Retinal pigment epithelial cell (primary cell): ENCODE results near the gene GNG2.

Experiments used
- DNase-seq: peaks from one replicate; pipeline ENCODE4 v3.0.0-alpha.2; 2010; ENCODE audit warnings: low read depth
- H3K4me3 ChIP-seq: 2 replicates; pipeline ENCODE4 v1.5.1; 2011; ENCODE audit warnings: mild to moderate bottlenecking, low read length, control low read depth, moderate library complexity
- TF ChIP-seq, protein P1 (sequence below): conservative IDR thresholded peaks from 2 replicates; pipeline ENCODE4 v1.5.1; 2011; ENCODE audit warnings: low read depth, low read length, control low read depth, inconsistent platforms

The GNG2 gene

DNA sequence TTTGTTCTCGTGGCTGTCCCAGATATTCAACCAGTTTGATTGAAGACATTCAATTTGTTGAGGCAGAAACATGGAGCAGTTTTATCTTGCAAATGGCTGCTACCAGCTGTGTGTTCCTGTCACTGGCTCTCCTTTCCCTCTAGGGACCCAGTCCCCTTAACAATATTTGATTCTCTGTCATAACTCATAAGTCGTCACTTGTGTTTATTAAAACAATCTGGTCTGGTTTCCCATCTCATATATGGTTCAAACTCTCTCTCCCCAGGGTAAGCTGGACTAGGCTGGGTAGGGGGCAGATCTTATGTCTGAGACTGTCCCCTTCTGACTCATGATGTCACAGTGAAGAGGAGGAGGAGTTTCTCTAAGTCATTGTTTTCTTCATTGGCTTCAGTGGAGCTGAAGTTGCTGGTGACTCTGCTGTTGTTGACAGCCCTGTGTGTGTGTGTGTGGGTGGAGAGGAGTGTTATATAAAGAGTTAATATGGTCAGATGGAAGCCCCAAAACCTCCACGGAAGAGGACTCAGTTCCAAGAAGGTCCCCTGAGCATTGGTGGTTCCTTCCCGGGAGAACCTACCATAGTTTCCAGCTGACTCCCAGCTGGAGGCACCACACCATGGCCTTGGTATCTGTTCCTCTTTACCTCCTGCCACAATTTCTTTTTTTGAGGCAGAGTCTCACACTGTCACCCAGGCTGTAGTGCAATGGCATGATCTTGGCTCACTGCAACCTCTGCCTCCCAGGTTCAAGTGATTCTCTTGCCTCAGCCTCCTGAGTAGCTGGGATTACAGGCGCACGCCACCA lies 16.1 kb upstream of the GNG2 start:
- H3K4me3 ChIP-seq, result no peak overlapping the region
- no peak for DNase-seq
- TF ChIP-seq, protein P1, sequence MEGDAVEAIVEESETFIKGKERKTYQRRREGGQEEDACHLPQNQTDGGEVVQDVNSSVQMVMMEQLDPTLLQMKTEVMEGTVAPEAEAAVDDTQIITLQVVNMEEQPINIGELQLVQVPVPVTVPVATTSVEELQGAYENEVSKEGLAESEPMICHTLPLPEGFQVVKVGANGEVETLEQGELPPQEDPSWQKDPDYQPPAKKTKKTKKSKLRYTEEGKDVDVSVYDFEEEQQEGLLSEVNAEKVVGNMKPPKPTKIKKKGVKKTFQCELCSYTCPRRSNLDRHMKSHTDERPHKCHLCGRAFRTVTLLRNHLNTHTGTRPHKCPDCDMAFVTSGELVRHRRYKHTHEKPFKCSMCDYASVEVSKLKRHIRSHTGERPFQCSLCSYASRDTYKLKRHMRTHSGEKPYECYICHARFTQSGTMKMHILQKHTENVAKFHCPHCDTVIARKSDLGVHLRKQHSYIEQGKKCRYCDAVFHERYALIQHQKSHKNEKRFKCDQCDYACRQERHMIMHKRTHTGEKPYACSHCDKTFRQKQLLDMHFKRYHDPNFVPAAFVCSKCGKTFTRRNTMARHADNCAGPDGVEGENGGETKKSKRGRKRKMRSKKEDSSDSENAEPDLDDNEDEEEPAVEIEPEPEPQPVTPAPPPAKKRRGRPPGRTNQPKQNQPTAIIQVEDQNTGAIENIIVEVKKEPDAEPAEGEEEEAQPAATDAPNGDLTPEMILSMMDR, result no peak

DNA sequence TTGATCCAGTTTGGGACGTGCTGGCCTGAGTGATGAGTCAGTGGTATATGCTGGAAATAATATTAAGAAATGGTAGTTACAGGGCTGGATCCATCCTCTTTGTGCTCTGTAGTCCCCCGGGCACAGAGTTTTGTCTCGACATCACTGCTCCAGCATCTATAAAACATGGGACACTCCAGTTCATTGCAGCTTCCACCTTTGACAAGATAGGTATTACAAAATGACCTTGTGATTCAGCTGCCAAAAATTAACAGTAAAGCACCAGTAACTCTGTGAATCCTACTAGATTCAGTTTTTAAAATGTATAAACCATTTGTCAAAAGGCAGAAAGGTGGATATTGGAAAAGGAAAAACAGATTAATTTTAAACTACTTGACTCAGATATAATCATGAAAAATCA lies 14.6 kb upstream of the GNG2 start:
- TF ChIP-seq, protein P1, result no peak
- DNase-seq, result no peak
- H3K4me3 ChIP-seq, result no peak overlapping the region

DNA sequence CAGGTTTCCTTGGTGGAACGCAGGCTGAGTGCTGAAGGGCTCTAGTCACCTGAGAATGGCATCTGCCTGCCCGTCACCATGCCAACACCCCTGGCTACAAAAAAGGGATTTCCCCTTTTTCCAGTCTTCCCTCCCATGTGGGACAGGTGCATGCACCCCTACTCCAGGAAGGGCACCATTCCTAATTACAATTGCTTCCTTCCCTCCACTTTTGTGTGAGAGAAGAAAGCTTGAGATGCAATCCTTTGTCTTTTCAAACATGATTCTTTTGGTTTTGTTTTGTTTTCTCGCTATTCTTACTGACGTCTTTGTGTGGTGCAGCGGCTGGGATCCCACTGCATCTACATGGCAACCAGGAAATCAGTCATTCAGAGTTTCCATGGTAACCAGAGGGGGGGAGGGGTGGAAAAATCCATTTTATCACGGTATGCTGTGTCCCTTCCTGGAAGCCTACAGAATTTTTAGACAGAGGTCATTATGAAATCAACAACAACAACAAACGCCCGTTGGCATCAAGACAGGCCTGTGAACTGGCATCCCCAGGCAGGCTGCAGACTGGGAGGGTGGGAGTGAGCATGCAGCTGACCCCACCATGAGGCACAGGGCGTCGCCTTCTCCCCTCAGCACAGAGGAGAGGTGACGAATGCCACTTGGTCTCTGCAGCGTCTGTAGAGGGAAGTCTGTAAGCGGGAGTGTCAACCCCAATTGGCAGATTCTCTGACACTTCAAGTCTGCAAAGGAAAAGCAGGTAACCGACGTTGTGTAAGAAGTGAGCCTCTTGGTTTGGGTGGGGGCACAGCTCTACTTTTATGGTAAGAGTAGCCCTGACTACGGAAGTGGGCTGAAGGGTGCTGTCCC lies 13.6 kb upstream of the GNG2 start:
- TF ChIP-seq, protein P1, result no peak
- H3K4me3 ChIP-seq, result peak overlapping the region; percentile 11
- no peak for DNase-seq

DNA sequence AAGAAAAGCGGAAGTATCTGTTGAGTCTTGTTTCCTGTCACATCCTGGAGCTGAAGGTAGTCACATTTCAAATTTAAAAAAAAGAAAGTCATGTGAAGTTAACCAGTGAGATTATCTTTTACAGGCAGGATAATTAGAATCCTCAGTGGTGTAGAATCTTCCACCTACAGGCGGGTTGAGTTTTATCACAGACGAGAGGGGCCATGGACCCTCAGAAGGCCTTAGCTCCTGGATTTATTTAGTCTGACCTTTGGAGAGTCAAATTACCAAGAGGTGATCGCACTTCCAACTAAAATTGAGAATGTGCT lies 13.0 kb upstream of the GNG2 start:
- no peak for DNase-seq
- no peak overlapping the region for H3K4me3 ChIP-seq
- TF ChIP-seq, protein P1, result no peak

DNA sequence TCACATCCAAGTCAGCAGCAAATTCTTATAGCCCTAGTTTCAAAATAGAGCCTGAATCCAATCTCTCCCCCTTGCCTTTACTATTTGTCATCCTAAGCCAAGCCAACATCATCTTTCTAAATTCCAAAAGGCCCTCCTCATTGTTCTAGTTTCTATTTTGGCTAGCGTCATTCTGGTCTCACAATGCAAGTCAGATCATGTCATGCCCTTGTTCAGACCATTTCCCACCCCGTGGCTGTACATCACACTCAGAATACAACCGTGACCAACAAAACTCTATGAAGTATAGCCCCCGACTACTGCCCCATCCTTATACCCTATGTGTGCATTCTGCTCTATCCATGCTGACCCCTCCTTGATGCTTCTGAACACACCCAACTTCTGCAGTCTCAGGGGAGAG lies 12.3 kb upstream of the GNG2 start:
- H3K4me3 ChIP-seq, result no peak overlapping the region
- DNase-seq, result no peak

DNA sequence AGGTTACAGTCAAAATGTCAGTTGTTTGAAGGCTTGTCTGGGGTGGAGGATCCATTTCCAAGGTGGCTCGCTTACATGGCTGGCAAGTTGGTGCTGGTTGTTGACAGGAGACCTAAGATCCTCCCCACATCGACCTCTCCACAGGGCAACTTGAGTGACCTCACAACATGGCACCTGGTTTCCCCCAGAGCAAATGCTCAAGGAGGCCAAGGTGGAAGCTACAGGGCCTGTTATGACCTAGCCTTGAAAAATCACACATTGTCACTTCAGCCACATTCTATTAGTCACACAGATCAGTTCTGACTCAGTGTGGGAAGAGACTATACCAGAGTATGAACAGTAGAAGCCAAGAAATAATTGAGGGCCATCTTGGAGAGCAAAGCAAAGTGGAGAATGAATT lies 11.3 kb upstream of the GNG2 start:
- no peak overlapping the region for H3K4me3 ChIP-seq
- TF ChIP-seq, protein P1, result no peak
- no peak for DNase-seq

More for the DNA sequence above, 12.3 kb upstream of the GNG2 start:
- TF ChIP-seq, protein P1, result no peak
